K562 (cell line): Measurements from ENCODE around the gene SHISAL1.
"Not testable (repeated sequence)": the region's sequence is repeated elsewhere in the genome, so short reads cannot be mapped to it uniquely, and the experiment has no call there.

Experiments
- CTCF ChIP-seq, 3 experiments: IDR thresholded peaks in 2 of 3; conservative IDR thresholded peaks in 1 of 3; 2 replicates each; pipeline ENCODE4 v1.5.1; 2011 to 2012; ENCODE audit warnings: low read length in 3 of 3, mild to moderate bottlenecking in 3 of 3, control low read depth in 2 of 3, improper control_type of control experiment in 1 of 3, inconsistent platforms in 1 of 3, low read depth in 1 of 3, mixed read lengths in 1 of 3, moderate library complexity in 1 of 3; ENCODE audit not compliant: insufficient read depth in 2 of 3
- HOMEZ ChIP-seq: fragments of 250-450 bp; sonication (Bioruptor Pico); IDR thresholded peaks from 2 replicates; pipeline ENCODE4 v1.4.0; 2020; ENCODE audit warnings: mild to moderate bottlenecking, moderate library complexity
- MAX ChIP-seq: sonication (generic); formaldehyde crosslinking; IDR thresholded peaks from 2 replicates; pipeline ENCODE4 v1.9.0; 2022; ENCODE audit warnings: mild to moderate bottlenecking, missing genetic modification reagents
- MLX ChIP-seq, 2 experiments: fragments of 450-650 bp in 1 of 2; sonication (generic) in 1 of 2; formaldehyde crosslinking; conservative IDR thresholded peaks; 2 replicates each; pipeline versions ENCODE4 v1.4.0 to v1.8.1; 2020 to 2022; ENCODE audit warnings: mild to moderate bottlenecking in 1 of 2, missing genetic modification reagents in 1 of 2
- POLR2A ChIP-seq: fragments of 450-650 bp; conservative IDR thresholded peaks from 2 replicates; pipeline ENCODE4 v1.6.1; 2016
- SRF ChIP-seq, 2 experiments: fragments of 250-450, 450-650 bp in 1 of 2; sonication (Bioruptor Pico) in 1 of 2; sonication (generic) in 1 of 2; formaldehyde crosslinking; IDR thresholded peaks; 2 replicates each; pipeline versions ENCODE4 v1.5.0 to v1.5.1; 2020 to 2022; ENCODE audit warnings: mild to moderate bottlenecking in 1 of 2, missing genetic modification reagents in 1 of 2
- SRSF1 ChIP-seq: fragments of 200-400 bp; formaldehyde crosslinking; IDR thresholded peaks from 2 replicates; pipeline ENCODE4 v1.6.1; 2017; ENCODE audit warnings: mild to moderate bottlenecking, low read depth, low read length, moderate library complexity
- YY1 ChIP-seq, 3 experiments: IDR thresholded peaks; 2 replicates each; pipeline ENCODE4 v1.6.1; 2011; ENCODE audit warnings: low read length in 2 of 3, mild to moderate bottlenecking in 2 of 3, moderate library complexity in 2 of 3, borderline replicate concordance in 1 of 3, control low read depth in 1 of 3, low read depth in 1 of 3; ENCODE audit not compliant: insufficient read depth in 3 of 3, insufficient replicate concordance in 2 of 3, control insufficient read depth in 1 of 3, insufficient read length in 1 of 3; ENCODE audit errors: extremely low read depth in 1 of 3

GRCh38 chr22:44234372-44234771 is 78.4 kb downstream of the SHISAL1 start:
- TF ChIP-seq HOMEZ (CRISPR knock-in tag); CTCF (IDR thresholded peaks at IDR 0.05 in 2 of 3, conservative IDR thresholded peaks at IDR 0.05 in 1 of 3; ENCODE audit: insufficient read depth in 2 of 3, low read depth in 1 of 3, low read length in 3 of 3); POLR2A; YY1 (IDR thresholded peaks at IDR 0.05; ENCODE audit: borderline replicate concordance in 1 of 3, control insufficient read depth in 1 of 3, extremely low read depth in 1 of 3, insufficient read depth in 3 of 3, insufficient read length in 1 of 3, insufficient replicate concordance in 2 of 3, low read depth in 1 of 3, low read length in 2 of 3); SRF (CRISPR knock-in tag; IDR thresholded peaks at IDR 0.05); MAX (CRISPR knock-in tag); SRSF1; MLX (CRISPR knock-in tag; conservative IDR thresholded peaks at IDR 0.05): not testable (repeated sequence)
